ENCODE results near the gene FERMT3.

FERMT3 gene

DNA sequence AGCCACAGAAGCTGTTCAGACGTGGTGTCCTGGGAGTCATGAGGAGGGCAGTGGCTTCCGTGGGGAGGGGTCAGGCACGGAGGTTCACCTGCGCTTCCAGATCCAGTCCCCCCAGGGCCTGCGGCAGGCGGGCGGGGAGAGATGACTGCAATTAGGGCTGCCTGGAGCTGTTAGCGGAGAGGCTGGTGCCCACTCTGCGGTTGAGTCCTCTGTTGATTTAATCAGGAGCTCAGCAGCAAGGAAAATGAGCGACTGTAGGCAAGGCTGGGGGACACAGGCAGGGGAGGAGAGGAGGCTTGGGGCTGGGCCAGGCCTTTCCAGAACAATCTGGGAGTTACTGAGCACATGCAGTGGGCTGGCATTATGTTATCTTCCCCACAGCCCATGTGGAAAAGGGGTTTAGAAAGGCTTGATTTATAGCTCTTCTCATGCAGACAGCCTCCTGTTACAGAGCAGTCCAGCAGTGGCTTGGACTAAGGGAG, 57.9 kb downstream of the FERMT3 start:
- no peak for DNase-seq (ENCODE audit: low spot score)

DNA sequence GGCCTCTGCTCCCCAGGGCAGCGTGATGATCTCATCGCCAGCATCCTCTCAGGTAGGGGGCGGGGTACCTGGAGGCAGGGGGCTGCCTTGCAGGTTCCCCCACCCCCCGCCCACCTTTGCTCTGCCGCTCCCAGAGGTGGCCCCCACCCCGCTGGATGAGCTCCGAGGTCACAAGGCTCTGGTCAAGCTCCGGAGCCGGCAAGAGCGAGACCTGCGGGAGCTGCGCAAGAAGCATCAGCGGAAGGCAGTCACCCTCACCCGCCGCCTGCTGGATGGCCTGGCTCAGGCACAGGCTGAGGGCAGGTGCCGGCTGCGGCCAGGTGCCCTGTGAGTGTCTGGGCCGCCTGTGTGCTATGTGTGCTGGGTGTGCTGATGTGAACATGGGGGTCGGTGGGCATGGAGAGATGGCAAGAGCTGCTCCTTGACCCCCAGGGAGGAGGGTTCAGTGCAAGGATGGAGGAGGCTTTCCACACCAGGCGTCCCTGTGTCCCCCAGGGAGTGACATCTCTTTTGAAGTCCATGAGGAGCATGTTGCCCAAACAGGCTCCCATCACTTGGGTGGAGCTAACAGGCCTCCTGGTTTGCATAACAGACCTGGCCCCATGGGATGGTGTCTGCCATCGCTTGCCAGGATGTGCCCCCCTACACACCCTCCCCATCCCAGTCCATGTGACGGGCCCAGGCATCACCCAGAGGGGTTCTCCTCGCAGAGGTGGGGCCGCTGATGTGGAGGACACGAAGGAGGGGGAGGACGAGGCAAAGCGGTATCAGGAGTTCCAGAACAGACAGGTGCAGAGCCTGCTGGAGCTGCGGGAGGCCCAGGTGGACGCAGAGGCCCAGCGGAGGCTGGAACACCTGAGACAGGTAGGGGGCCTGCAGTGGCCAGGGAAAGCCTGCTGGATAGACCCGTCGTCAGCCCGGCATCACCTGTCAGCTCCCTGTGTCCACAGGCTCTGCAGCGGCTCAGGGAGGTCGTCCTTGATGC, 58.9 kb downstream of the FERMT3 start:
- no peak for DNase-seq (ENCODE audit: low spot score)

DNA sequence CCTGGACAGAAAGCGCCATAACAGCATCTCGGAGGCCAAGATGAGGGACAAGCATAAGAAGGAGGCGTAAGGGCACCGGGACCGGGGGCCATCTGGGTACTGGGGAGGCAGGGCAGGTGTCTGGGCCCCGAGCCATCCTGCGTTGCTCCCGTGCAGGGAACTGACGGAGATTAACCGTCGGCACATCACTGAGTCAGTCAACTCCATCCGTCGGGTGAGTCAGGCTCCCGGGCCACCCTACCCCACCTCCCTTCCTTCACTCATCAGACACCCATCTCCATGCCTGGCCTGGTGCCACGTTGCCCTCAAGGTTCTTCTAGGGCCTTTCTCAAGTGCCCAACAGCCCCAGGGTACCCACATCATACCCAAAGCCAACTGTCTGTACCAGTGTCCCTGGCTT, 59.8 kb downstream of the FERMT3 start:
- DNase-seq (ENCODE audit: low spot score): no peak

DNA sequence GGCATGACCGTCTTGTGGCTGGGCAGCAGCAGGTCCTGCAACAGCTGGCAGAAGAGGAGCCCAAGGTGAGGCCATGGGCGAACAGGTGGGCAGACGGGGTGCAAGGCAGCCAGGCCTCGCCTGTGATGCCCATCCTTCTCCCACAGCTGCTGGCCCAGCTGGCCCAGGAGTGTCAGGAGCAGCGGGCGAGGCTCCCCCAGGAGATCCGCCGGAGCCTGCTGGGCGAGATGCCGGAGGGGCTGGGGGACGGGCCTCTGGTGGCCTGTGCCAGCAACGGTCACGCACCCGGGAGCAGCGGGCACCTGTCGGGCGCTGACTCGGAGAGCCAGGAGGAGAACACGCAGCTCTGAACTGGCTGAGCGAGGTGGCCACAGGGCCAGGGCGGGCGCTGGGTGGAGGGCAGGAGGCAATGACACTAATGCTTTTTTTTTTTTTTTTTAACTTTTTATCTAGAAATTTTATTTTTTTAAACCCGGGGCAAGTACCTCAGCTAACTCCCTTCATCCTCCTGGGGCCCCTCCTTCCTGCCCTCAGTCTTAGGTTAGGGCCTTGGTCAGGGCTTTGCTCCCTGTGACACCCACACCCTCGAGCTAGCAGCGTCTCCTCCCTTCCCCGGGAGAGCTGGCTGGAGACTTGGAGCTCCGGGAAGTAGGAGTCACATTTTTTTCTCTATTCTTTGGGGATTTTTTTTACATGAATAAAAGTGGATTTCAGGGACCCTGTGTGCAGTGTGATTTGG, 60.9 kb downstream of the FERMT3 start:
- DNase-seq (ENCODE audit: low spot score): no peak

DNA sequence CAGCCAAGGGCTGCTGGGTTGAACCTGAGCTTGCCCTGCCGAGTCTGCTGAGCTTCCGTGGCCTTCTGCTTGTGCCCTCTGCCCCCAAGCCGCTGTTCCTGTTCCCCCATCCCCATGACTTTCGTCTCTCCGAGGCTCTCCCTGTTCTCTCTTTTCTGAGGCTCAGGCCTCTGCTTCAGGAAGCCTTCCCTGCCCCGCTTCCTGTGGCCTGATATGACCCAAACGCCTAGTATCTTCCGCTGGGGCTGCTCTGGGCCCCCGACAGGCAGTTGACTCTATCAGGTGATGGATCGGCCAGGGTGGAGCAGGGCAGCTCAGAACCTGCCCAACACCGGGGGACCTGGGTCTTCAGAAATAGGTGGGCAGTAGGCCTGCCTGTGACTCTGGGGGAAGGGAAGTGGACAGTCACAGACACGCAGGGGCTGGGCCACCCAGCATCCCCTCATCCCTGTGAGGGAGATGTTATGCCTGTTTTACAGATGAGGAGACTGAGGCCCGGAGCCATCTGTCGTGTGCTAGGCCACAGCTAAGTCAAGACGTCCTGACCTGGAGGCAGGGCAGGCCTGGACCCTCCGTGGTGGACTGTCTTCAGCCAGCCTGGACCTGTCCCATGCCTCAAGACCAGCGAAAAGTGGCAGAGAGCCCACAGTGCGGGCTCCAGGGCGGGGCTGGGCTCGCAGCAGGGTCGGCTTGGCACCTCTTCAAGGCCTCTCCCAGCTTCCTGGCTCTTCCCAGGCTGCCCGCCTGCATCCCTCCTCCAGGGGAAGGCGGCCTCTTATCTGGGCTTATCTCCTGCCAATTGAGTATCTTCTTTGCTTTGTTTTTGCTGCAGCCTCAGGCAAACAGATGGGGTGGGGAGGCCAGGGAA, 61.7 kb downstream of the FERMT3 start:
- no peak for DNase-seq (ENCODE audit: low spot score)

DNA sequence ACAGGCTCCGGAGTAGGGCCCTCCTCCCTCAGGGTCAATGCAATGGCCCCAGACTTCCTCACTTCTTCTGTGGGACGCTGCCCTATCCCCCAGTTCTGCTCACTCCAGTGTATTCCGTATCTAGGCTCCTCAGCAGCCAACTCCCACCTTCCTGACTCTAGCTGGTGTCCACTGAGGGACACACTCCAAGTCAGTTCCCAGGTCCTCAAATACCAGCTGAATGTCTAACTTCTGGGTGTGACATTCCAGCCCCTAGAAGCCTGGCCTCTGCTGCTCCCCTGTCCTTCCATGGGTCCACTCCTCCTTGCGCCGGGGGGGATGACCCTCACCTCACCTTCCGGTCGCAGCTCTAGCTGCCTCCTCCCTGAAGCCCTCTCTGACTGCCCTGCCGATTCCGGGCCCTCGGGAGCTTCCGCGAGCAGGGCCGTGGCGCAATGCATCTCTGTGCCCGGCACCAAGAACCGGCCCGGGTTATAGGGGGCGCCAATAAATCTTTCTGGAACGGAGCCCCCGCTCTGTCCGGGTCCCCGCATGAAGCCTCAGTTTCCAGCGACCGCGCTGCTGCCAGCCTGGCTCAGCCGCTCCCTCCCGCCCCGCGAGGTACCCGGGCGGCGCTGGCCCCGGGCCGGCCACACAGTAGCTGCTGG, 62.5 kb downstream of the FERMT3 start:
- DNase-seq (ENCODE audit: low spot score): peak; percentile 33

DNA sequence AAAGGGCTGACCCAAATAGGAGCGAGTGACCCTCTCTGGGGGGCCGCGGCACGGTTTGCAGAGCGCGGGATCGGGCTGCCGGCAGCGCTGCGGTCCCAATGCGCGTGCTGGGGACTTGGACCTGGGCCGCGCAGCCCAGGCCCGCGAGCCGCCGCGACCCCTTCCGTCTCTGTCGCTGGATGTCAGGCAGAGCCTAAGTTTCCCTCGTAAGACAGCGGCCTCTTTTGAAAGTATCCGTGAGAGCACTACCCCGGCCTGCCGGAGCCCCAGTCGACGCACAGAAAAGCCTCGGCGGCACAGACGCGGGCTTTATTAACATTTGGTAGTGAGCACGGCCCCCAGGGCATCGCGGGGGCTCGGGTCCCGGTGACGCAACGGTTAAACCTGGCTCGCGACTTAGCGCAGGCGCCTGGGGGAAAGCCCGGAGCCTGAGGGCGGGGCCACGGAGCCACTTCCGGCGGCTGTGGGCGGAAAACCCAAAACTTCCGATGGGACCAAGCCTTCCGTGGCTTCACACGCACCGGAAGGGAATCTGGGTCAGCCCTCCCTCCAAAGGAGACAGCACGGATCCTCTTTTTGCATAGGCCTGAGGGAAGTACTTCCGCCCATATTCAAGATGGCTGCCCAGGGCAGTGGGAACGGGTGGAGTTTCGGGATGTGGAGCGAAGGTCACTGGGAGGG, 63.2 kb downstream of the FERMT3 start:
- peak; percentile 98 for DNase-seq (ENCODE audit: low spot score)

All from CD4-positive, alpha-beta T cell treated with Interleukin-2 at 100 ng/mL for 4 hours (primary cell).